Measurements from ENCODE around the gene CAMK2A. TPM values are rescaled to one million over a fixed set of nuclear protein-coding genes. Genes with fewer than 3 reads are reported as not detected.

Gene CAMK2A
- total and polyA plus RNA-seq, 2 experiments from 2014 or later: 0.18 TPM; not detected in 1

- H2AFZ ChIP-seq: peak overlapping the region; percentile 70
- DNase-seq (ENCODE audit: low spot score): peak; percentile 85
Measured at GRCh38 chr5:150211156-150212030, 78.2 kb downstream of the CAMK2A start.

GRCh38 chr5:150210644-150211043, 78.9 kb downstream of the CAMK2A start:
- Histone ChIP-seq H3F3A (replicated peaks; ENCODE audit: low read depth) (0 out of 2 replicates have a peak, but pooled peaks cover 5% of the 10 kb centered on the region), H3K27ac (ENCODE audit: low read depth) (0 out of 2 replicates have a peak overlapping the region, but pooled peaks have one; percentile 59), H3K36me3 (ENCODE audit: insufficient read depth) (no peaks in the 10 kb centered on the region), H4K20me1 (replicated peaks; ENCODE audit: insufficient read depth) (no peaks in the 10 kb centered on the region), H3K27me3 (ENCODE audit: insufficient read depth) (no peaks in the 10 kb centered on the region), H3K9me2 (ENCODE audit: insufficient read depth) (no peaks in the 10 kb centered on the region), H2AFZ (peak overlapping the region; percentile 70; the same call in 1 of the 2 replicates), H3K4me3 (0 out of 2 replicates have a peak overlapping the region, but pooled peaks have one; percentile 24), H3K4me1 (ENCODE audit: insufficient read depth) (peaks cover 11% of the 10 kb centered on the region), H3K4me2 (peak overlapping the region; percentile 71), H3K79me2 (replicated peaks; ENCODE audit: insufficient read depth) (no peaks in the 10 kb centered on the region)
- ATAC-seq (no peak), DNase-seq (ENCODE audit: low spot score) (no peak)
- H3K4me3 Mint-ChIP-seq: no peak overlapping the region; the same call in 2 of the 3 replicates
- H3K9me3 Mint-ChIP-seq: no peaks in the 10 kb centered on the region; the same call in 1 of the 3 replicates
- peaks cover 57% of the 10 kb centered on the region for H3K4me1 Mint-ChIP-seq
- peaks cover 21% of the 10 kb centered on the region for H3K27me3 Mint-ChIP-seq (ENCODE audit: insufficient read depth, low read depth, poor library complexity)
- peak overlapping the region; percentile 72 for H3K27ac Mint-ChIP-seq
- H3K36me3 Mint-ChIP-seq (ENCODE audit: low read depth): no peaks in the 10 kb centered on the region; the same call in 2 of the 3 replicates
- no peak for TF ChIP-seq CTCF (conservative IDR thresholded peaks at IDR 0.05; ENCODE audit: low read depth in 2 of 2)
- no peak for TF ChIP-seq ZNF331 (CRISPR knock-in tag; IDR thresholded peaks at IDR 0.05; ENCODE audit: low read depth)
- TF ChIP-seq EZH2 (IDR thresholded peaks at IDR 0.05; ENCODE audit: low read depth, unreplicated experiment): no peak
- TF ChIP-seq REST (IDR thresholded peaks at IDR 0.05; ENCODE audit: unreplicated experiment): no peak
- no peak for TF ChIP-seq NANOG (IDR thresholded peaks at IDR 0.05; ENCODE audit: borderline replicate concordance)
- no peak for TF ChIP-seq ETS1 (IDR thresholded peaks at IDR 0.05)
- TF ChIP-seq ZNF114 (CRISPR knock-in tag; IDR thresholded peaks at IDR 0.05): no peak
- no peak for TF ChIP-seq EZH2phosphoT487 (IDR thresholded peaks at IDR 0.05; ENCODE audit: unreplicated experiment)

More at GRCh38 chr5:150211156-150212030, 78.2 kb downstream of the CAMK2A start:
- H3K4me3 ChIP-seq: peak overlapping the region; percentile 24; the same call in 1 of the 2 replicates
- no peaks in the 10 kb centered on the region; the same call in 1 of the 3 replicates for H3K9me3 Mint-ChIP-seq
- H3K27ac Mint-ChIP-seq: peak overlapping the region; percentile 72
- no peaks in the 10 kb centered on the region for H3K36me3 ChIP-seq (ENCODE audit: insufficient read depth)
- no peaks in the 10 kb centered on the region for H4K20me1 ChIP-seq (replicated peaks; ENCODE audit: insufficient read depth)
- H3K36me3 Mint-ChIP-seq (ENCODE audit: low read depth): no peaks in the 10 kb centered on the region; the same call in 2 of the 3 replicates
- peak overlapping the region; percentile 71 for H3K4me2 ChIP-seq
- H3K4me1 ChIP-seq (ENCODE audit: insufficient read depth): peaks cover 11% of the 10 kb centered on the region
- peak overlapping the region; percentile 59; the same call in 1 of the 2 replicates for H3K27ac ChIP-seq (ENCODE audit: low read depth)
- peak; percentile 85 for ATAC-seq
- H3K9me2 ChIP-seq (ENCODE audit: insufficient read depth): no peaks in the 10 kb centered on the region
- peaks cover 24% of the 10 kb centered on the region for H3K27me3 Mint-ChIP-seq (ENCODE audit: insufficient read depth, low read depth, poor library complexity)
- H3K4me3 Mint-ChIP-seq: peak overlapping the region; percentile 40; the same call in 2 of the 3 replicates
- TF ChIP-seq CREB1 (CRISPR knock-in tag; IDR thresholded peaks at IDR 0.05; ENCODE audit: low read depth) (0 out of 2 replicates have a peak, but pooled peaks have one; percentile 25), CTCF (conservative IDR thresholded peaks at IDR 0.05; ENCODE audit: low read depth in 2 of 2) (0 out of 4 replicates have a peak, but pooled peaks of 1 of the 2 experiments have one; percentile 0), NANOG (IDR thresholded peaks at IDR 0.05; ENCODE audit: borderline replicate concordance) (no peak)
- H3K79me2 ChIP-seq (replicated peaks; ENCODE audit: insufficient read depth): no peaks in the 10 kb centered on the region
- H3K27me3 ChIP-seq (ENCODE audit: insufficient read depth): no peaks in the 10 kb centered on the region
- H3F3A ChIP-seq (replicated peaks; ENCODE audit: low read depth): 0 out of 2 replicates have a peak, but pooled peaks cover 5% of the 10 kb centered on the region
- peaks cover 58% of the 10 kb centered on the region for H3K4me1 Mint-ChIP-seq
